AG04449 (cell line): ENCODE data around the gene MELK.
"Not testable (repeated sequence)": the region's sequence is repeated elsewhere in the genome, so short reads cannot be mapped to it uniquely, and the experiment has no call there.

Experiments used
- CTCF ChIA-PET: fragments of 350-600 bp; formaldehyde crosslinking; extraction: SDS; loops from one replicate; lab custom pipeline; 2021; ENCODE audit warnings: antibody characterized with exemption; lab: Yijun Ruan, JAX
- POLR2A ChIA-PET: fragments of 400-600, 350-600 bp; formaldehyde crosslinking; extraction: SDS; loops from one replicate; lab custom pipeline; 2020; ENCODE audit warnings: antibody characterized with exemption, inconsistent platforms; lab: Yijun Ruan, JAX
- DNase-seq: peaks from one replicate; pipeline ENCODE4 v3.0.0-alpha.2; 2010; ENCODE audit warnings: low read depth, low spot score
- H3K4me3 ChIP-seq: 2 replicates; pipeline ENCODE4 v1.5.1; 2011; ENCODE audit warnings: low read depth, mild to moderate bottlenecking, control low read depth, low read length
- TF ChIP-seq, protein P1 (sequence below): IDR thresholded peaks from one replicate; pipeline ENCODE4 v1.5.1; 2011; ENCODE audit warnings: mild to moderate bottlenecking, moderate library complexity, low read length, control low read depth, inconsistent platforms; ENCODE audit not compliant: insufficient read depth; ENCODE audit errors: missing control alignments

The MELK gene

DNA sequence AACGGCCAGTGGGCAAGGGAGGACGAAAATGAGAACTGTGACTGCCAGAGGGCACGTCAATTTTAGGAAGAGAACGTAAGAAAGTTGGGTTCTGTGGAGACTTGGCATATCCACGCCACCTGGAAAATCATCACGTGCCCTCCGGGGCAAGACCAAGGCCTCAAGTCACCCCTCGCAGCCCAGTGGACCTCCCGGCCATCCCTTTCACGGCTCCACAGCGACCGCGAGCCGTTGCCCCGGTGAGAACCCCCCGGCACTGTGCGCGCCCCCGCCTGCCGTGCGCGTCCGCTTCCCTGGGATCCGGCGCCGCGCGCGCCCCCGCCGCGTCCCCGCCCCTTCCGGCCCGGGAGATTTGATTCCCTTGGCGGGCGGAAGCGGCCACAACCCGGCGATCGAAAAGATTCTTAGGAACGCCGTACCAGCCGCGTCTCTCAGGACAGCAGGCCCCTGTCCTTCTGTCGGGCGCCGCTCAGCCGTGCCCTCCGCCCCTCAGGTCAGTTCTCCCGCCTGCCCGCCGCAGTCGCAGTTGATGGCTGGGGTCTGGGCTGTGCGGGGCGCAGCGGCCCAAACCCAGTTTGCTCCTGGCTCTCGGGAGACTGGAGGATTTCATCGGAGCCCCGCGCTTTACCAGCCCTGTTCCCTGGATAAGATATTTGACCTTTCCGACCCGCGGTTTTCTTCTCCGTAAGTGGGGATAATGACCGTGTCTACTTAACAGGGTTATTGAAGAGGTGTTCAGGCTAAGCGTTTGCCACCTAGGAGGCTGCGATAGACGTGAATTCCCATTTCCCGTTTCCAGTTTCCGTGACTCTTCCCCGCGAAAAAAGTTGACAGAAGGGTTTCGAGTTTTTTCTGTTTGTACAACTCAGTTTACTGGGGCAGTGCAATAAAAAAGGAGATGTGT is at the start of gene MELK:
Gene MELK, plus strand, starts transcription at position 381 of the 904 bp plus-strand sequence. CDS start 8,787 bp downstream, outside the sequence.
- POLR2A ChIA-PET: no interaction called here
- peak within 1 kb of the TSS; percentile 92 for H3K4me3 ChIP-seq
- TF ChIP-seq, protein P1, sequence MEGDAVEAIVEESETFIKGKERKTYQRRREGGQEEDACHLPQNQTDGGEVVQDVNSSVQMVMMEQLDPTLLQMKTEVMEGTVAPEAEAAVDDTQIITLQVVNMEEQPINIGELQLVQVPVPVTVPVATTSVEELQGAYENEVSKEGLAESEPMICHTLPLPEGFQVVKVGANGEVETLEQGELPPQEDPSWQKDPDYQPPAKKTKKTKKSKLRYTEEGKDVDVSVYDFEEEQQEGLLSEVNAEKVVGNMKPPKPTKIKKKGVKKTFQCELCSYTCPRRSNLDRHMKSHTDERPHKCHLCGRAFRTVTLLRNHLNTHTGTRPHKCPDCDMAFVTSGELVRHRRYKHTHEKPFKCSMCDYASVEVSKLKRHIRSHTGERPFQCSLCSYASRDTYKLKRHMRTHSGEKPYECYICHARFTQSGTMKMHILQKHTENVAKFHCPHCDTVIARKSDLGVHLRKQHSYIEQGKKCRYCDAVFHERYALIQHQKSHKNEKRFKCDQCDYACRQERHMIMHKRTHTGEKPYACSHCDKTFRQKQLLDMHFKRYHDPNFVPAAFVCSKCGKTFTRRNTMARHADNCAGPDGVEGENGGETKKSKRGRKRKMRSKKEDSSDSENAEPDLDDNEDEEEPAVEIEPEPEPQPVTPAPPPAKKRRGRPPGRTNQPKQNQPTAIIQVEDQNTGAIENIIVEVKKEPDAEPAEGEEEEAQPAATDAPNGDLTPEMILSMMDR: no peak
- CTCF ChIA-PET: interaction anchor here (0.6 kb wide), 1 partner anchor 123 kb away, joined by 4 read pairs; no protein-coding TSS in a partner anchor
- DNase-seq: no peak

DNA sequence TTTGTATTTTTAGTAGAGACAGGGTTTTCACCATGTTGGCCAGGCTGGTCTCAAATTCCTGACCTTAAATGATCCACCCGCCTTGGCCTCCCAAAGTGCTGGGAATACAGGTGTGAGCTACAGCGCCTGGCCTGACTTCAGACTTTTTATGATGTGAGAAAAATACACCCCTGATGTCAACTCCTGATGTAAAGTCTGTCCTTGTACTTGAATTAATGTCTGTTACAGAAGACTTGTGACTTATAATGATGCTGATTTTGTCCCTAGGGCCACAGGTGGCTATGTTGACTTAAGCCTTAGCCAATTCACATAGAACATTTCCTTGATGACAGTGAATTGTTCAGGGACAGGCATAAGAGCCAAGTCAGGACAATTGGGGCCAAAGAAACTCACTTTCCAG is 42.5 kb upstream of the MELK start:
- no peak overlapping the region for H3K4me3 ChIP-seq
- POLR2A ChIA-PET: no interaction called here
- TF ChIP-seq, protein P1: no peak
- no peak for DNase-seq
- CTCF ChIA-PET: interaction anchor here (1.3 kb wide), 1 partner anchor 26 kb away, joined by 5 read pairs; no protein-coding TSS in a partner anchor

GRCh38 chr9:36532353-36532752 is 40.3 kb upstream of the MELK start:
- CTCF ChIA-PET: interaction anchor here (1.4 kb wide), 1 partner anchor 125 kb away, joined by 3 read pairs; no protein-coding TSS in a partner anchor
- no peak for DNase-seq
- TF ChIP-seq, protein P1: no peak
- no peak overlapping the region for H3K4me3 ChIP-seq
- POLR2A ChIA-PET: no interaction called here

DNA sequence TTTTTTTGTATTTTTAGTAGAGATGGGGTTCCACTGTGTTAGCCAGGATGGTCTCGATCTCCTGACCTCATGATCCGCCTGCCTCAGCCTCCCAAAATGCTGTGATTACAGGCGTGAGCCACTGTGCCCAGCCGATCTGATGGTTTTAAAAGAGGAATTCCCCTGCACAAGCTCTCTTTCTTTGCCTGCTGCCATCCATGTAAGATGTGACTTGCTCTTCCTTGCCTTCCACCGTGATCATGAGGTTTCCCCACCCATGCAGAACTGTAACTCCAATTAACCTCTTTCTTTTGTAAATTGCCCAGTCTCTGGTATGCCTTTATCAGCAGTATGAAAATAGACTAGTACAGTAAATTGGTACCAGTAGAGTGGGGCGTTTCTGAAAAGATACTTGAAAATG is 39.0 kb upstream of the MELK start:
- DNase-seq, POLR2A ChIA-PET, CTCF ChIA-PET, H3K4me3 ChIP-seq: not testable (repeated sequence)

- POLR2A ChIA-PET: no interaction called here
- DNase-seq: no peak
- TF ChIP-seq, protein P1: no peak
- CTCF ChIA-PET: no interaction called here
- no peak overlapping the region for H3K4me3 ChIP-seq
These were observed 37.6 kb upstream of the MELK start for GRCh38 chr9:36535107-36535506.

- DNase-seq: no peak
- CTCF ChIA-PET: no interaction called here
- POLR2A ChIA-PET: no interaction called here
- TF ChIP-seq, protein P1: no peak
- H3K4me3 ChIP-seq: no peak overlapping the region
These were observed 34.8 kb upstream of the MELK start for GRCh38 chr9:36537861-36538260.
